Ammon's horn (tissue), 1 donor: ENCODE measurements around the gene OLFML2A.
"Not testable (repeated sequence)": the region's sequence is repeated elsewhere in the genome, so short reads cannot be mapped to it uniquely, and the experiment has no call there.

Source experiments
- DNase-seq: peaks from one replicate; pipeline ENCODE4 v3.0.0-alpha.2; 2016; ENCODE audit warnings: low spot score

Gene OLFML2A

GRCh38 chr9:124761196-124761595, 15.7 kb upstream of the OLFML2A start:
- no peak for DNase-seq

- no peak for DNase-seq
These were observed 15.2 kb upstream of the OLFML2A start for GRCh38 chr9:124761710-124762109.

- no peak for DNase-seq
These were observed 14.3 kb upstream of the OLFML2A start for GRCh38 chr9:124762633-124763032.

GRCh38 chr9:124764774-124765438, 12.0 kb upstream of the OLFML2A start:
- DNase-seq: no peak

GRCh38 chr9:124765439-124765835, 11.5 kb upstream of the OLFML2A start:
- no peak for DNase-seq

GRCh38 chr9:124766326-124766725, 10.6 kb upstream of the OLFML2A start:
- no peak for DNase-seq

- no peak for DNase-seq
These were observed 9.9 kb upstream of the OLFML2A start for GRCh38 chr9:124766815-124767554.

GRCh38 chr9:124767821-124768220, 9.1 kb upstream of the OLFML2A start:
- DNase-seq: no peak

GRCh38 chr9:124768334-124768733, 8.6 kb upstream of the OLFML2A start:
- no peak for DNase-seq

GRCh38 chr9:124768750-124769548, 8.0 kb upstream of the OLFML2A start:
- no peak for DNase-seq

- DNase-seq: no peak
These were observed 7.2 kb upstream of the OLFML2A start for GRCh38 chr9:124769549-124770358.

GRCh38 chr9:124770359-124771020, 6.4 kb upstream of the OLFML2A start:
- DNase-seq: no peak

GRCh38 chr9:124771021-124771866, 5.7 kb upstream of the OLFML2A start, which contains the start of gene NR6A1:
NR6A1 (minus strand) TSS chr9:124771311.
- DNase-seq: peak; percentile 98

GRCh38 chr9:124771867-124772679, 4.9 kb upstream of the OLFML2A start:
- DNase-seq: peak; percentile 70

GRCh38 chr9:124772877-124773276, 4.1 kb upstream of the OLFML2A start:
- not testable (repeated sequence) for DNase-seq

- DNase-seq: no peak
These were observed 3.3 kb upstream of the OLFML2A start for GRCh38 chr9:124773473-124774128.

- DNase-seq: peak; percentile 89
These were observed 2.6 kb upstream of the OLFML2A start for GRCh38 chr9:124774129-124774978.

- DNase-seq: no peak
These were observed 347 bp upstream of the OLFML2A start for GRCh38 chr9:124776618-124776953.
